ENCODE results near the gene RBKS.

Gene RBKS

GRCh38 chr2:27890146-27890923 lies at the start of gene RBKS, which contains the start of gene BABAM2:
Gene RBKS (minus strand): TSS chr2:27890387. CDS start chr2:27890345, 42 bp downstream.
Gene BABAM2 (plus strand): TSS chr2:27890729. CDS start chr2:27894557, 3,828 bp downstream.
- DNase-seq: peak; percentile 80

DNA sequence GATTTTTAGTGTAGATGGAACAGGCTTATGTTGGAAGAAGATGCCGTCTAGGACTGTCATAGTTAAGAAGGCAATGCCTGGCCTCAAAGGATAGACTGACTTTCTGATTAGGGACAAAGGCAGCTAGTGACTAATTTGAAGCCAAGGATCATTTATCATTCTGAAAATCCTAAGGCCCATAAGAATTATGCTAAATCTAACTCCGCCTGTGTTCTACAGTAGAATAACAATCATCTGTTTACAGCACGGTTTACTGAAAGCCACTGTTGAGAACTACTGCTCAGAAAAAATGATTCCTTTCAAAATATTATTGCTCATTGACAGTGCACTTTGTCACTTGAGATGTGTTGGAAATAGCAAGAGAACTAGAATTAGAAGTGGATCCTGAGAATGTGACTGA lies 44.8 kb upstream of the RBKS start:
- DNase-seq: no peak

- no peak for DNase-seq
These were observed 42.2 kb upstream of the RBKS start for GRCh38 chr2:27932396-27932795.

DNA sequence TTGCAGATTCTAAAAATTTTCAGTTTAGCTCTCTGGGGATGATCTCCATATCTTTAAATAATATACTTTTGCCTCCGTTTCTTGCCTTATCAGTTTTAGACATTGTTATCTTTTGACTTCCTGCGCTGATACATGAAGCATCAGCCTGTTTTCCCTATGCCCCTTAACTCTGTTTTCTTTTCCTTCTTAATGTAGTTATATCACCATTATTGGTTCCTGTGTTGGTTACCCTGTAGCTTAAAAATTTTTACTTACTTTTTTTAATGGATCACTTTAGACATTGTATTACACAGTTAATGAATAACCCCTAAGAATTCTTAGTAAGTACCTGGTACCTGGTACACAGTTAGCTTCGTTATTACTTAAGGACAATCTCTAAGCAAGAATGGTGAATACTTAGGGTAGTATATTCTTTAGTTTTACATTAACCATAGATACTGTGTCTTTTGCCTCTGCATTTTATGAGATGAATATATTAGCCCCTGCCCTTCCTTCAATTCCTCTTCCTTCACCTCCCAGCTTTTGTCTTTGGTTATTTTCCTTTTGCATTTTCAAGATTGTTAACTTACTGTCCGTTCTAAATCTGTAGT lies 41.3 kb upstream of the RBKS start:
- DNase-seq: no peak

DNA sequence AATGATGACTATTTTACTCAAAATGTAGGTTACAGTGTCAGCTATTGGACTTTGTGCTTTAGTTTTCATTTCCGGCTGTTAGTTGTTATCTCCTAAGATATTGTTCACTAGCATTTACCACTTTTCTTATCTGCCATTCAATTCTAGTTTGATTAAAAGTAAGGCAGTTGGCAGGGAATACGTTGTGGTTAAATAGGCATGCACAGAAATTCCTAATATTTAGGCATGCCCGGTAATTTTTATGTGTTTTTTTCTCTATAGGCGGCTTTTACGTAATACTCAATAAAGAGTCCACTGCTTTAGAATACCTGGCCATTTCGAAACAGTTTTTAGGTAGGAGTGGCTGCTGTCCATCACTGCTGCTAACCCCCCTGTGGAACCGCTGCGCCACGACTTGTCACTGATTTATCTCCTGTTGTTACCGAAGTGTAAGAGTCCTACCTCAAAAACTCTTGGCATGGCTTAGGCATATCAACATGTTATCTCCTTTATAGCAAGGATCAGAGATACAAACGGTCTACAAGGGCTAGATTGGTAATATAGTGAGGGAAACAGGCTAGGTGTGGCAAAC lies 39.8 kb upstream of the RBKS start:
- no peak for DNase-seq

- no peak for DNase-seq
These were observed 35.7 kb upstream of the RBKS start for GRCh38 chr2:27925766-27926472.

DNA sequence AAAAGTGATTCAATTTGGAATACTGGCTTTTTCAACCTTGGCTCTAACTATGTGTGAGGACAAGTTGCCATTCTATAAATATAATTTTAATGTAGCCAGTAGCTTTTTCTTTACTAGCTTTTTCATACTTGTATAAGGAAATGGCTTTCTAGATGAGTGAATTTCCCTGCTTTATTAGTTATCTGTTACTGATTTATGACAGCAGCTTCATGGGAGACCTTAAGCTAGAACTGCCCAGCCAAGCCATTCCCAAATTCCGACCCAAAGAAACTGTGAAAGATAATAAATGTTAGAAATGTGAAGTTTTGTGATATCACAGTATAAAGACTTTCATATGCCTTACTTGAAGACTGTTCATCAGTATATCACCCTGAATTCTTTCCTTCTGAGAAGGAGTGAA lies 32.7 kb upstream of the RBKS start:
- DNase-seq: no peak

- no peak for DNase-seq
These were observed 31.8 kb upstream of the RBKS start for GRCh38 chr2:27921880-27922547.

GRCh38 chr2:27921424-27921823 lies 31.2 kb upstream of the RBKS start:
- DNase-seq: no peak

DNA sequence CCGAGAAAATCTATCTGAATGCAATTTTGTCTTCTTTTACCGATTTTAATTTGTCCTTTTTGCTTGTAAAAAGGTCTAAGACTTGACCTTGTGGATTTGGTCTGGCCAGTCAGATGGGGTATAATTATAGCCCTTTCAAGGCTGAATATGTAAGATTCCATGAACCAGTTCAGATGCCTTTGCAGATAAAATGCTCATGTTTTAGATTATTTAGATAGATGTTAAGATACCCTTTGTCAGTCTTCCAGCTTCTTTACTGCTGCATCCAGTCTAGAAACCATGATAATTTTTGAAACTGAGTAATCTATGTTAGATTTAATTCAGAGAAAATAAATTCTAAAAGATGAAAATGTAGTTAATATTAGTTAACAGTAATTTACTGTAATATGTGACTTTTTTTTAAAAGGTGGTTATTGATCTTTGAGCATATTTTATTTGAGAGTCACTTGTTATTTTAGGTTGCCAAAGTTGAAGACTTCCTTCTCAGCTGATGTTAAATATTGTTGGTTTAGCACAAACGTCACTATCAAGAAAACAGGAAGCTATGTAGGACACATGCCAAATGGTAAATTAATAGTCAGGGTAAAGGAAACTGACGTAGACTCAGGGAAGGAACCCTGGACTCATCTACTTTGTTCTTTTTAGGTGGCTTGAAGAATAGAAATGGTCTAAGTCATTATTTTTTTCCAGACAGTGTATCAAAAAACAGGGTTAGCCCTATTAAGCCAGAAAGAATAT lies 30.1 kb upstream of the RBKS start:
- peak; percentile 69 for DNase-seq

- no peak for DNase-seq
These were observed 26.3 kb upstream of the RBKS start for GRCh38 chr2:27916293-27916995.

DNA sequence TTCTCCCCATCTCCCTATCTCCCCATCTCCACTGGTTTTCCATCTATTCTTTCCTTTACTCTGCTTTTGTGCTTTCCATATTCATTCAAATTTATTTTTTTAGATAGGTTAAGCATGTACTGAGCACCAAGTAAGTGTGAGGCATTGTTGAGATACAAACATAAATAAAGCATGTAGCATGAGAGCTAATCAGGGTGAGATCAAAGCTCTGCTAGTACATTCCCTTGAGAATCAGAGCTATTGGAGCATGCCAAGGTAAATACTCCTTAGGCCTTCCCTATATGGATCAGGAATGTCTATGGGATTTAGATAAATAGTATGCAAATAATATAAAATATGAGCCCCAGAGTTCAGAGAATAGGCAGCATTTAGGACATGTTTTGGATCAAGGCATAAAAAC lies 25.7 kb upstream of the RBKS start:
- no peak for DNase-seq

DNA sequence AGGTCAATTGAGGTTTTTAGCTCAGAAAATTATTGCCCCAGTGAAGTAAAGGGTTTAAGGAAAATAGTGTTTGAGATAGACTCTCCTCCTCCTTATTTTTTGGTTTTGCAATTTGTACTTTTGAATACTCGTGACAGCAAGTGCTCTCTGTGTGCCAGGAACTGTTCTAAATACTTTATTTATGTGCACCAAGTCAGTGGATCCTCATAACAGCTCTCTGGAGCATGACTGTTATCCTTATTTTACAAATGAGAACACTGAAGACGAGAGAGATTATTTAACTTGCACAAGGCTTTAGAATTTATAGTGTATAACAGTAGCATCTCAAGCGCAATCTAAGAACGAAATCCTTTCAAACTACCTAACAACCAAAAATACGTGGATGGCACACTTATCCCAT lies 25.0 kb upstream of the RBKS start:
- no peak for DNase-seq

GRCh38 chr2:27914805-27915175 lies 24.6 kb upstream of the RBKS start:
- no peak for DNase-seq

DNA sequence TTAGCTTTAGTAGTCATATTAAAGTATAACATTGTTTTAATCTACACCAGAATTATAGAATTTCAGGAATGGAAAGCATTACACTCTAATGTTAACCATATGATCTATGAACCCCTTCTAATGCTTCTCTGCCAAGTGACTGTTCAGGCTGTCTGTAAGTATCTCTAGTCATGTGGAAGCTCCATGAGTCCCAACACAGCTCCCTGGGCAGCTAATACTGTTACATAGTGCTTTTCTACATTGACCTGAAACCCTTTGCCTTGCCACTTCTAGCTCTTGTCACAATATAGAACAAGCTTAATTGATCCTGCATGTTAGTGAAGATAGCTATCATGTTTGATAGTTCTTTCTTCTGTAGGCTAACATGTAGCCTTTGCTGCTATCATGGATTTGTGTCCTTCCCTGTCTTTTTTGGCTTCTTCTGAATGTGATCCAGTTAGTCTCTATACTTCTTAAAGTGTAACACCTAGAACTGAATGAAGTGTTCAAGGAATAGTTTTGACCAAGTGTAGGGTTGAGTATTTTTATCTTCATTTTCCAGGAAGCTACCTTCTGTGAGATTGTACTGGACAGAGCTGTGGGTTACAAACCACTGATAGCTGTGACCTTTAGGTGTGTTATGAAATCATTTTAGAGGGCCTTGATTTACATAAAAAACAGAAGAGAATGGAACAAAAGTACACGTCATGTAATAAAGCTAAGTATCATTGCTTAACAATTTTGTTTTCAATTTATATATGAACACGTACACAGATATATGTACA lies 24.0 kb upstream of the RBKS start:
- DNase-seq: no peak

DNA sequence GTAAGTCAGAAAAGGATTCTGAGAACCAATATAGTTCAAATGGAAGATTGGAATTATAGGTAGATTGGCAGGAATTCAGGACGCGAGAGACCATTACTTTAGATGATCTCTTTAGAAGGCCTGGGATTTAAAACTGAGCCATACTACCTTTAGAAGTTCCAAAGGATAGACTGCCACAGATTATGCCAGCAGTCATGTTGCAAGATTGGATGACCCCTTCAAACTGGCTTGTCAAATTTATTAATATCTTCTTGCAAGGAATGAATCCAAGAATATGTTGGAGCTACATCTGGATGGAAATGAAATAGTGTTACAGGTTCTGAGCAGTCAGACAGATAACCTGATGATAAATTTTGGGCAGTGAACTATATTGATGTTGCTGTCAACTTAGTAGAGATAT lies 22.3 kb upstream of the RBKS start:
- no peak for DNase-seq

- no peak for DNase-seq
These were observed 21.4 kb upstream of the RBKS start for GRCh38 chr2:27911458-27912210.

GRCh38 chr2:27909901-27910300 lies 19.7 kb upstream of the RBKS start:
- no peak for DNase-seq

DNA sequence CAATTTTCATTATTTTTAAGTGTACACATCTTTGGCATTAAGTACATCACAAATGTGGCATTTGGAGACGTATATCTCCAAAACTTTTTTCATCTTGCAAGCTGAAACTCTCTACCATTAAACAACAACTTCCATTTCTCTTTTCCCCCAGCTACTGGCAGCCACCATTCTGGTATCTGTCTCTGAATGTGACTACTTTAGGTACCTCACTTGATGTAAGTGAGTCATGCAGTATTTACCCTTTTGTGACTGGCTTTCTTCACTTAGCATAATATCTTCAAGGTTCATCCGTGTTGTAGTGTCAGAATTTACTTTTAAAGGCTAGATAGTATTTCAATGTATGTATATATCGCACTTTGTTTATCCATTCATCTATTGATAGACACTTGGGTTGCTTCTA lies 17.4 kb upstream of the RBKS start:
- no peak for DNase-seq

GRCh38 chr2:27906074-27906473 lies 15.9 kb upstream of the RBKS start:
- DNase-seq: no peak

DNA sequence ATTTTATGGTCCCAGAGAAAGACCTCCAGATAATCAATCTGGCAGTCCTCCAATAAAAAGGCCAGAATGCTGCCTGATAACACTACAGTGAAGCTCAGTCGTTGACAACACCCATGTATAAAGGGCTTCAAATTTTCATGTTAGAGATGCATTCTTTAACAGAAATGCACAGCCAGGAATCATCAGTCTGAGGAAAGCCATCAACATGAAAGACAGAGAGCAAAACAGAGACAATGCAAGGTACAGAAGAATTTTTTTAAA lies 14.1 kb upstream of the RBKS start:
- no peak for DNase-seq
